Measurements from ENCODE around the gene RAB24.

The RAB24 gene

GRCh38 chr5:177328545-177329231, 25.2 kb upstream of the RAB24 start:
- H3K27ac Mint-ChIP-seq = peak overlapping the region; percentile 76 to 90
- peaks cover 18 to 31% of the 10 kb centered on the region in 2 donors for H3K4me1 Mint-ChIP-seq (ENCODE audit: low read depth in 2 of 2)
- H3K36me3 Mint-ChIP-seq (ENCODE audit: insufficient read depth) = peaks cover 38% of the 10 kb centered on the region
- H3K9me3 Mint-ChIP-seq = no peaks in the 10 kb centered on the region
- H3K4me3 Mint-ChIP-seq = peak overlapping the region in 1 of 2 donors; percentile 66
- no peaks in the 10 kb centered on the region for H3K27me3 Mint-ChIP-seq
- DNase-seq (no peak), ATAC-seq (replicated peaks) (no peak)

- Mint-ChIP-seq H3K36me3 (ENCODE audit: insufficient read depth) (peaks cover 29% of the 10 kb centered on the region), H3K27ac (peak overlapping the region; percentile 76 to 90), H3K27me3 (no peaks in the 10 kb centered on the region), H3K4me3 (peak overlapping the region; percentile 49 to 66), H3K4me1 (ENCODE audit: low read depth in 2 of 2) (peaks cover 16 to 26% of the 10 kb centered on the region in 2 donors), H3K9me3 (no peaks in the 10 kb centered on the region)
- ATAC-seq (replicated peaks) (peak; percentile 84), DNase-seq (peak in 1 of 3 experiments; percentile 39)
These were observed 24.3 kb upstream of the RAB24 start for GRCh38 chr5:177327539-177328522.

GRCh38 chr5:177325868-177326381, 22.4 kb upstream of the RAB24 start:
- Mint-ChIP-seq H3K4me3 (peak overlapping the region in 1 of 2 donors; percentile 49), H3K36me3 (ENCODE audit: insufficient read depth) (peaks cover 20% of the 10 kb centered on the region), H3K27ac (peak overlapping the region in 1 of 2 donors; percentile 35), H3K27me3 (no peaks in the 10 kb centered on the region), H3K9me3 (no peaks in the 10 kb centered on the region), H3K4me1 (ENCODE audit: low read depth in 2 of 2) (peaks cover 9 to 14% of the 10 kb centered on the region in 2 donors)
- no peak for ATAC-seq (replicated peaks)
- DNase-seq = no peak

- H3K36me3 Mint-ChIP-seq (ENCODE audit: insufficient read depth) = peaks cover 13% of the 10 kb centered on the region
- ATAC-seq (replicated peaks) = no peak
These were observed 17.4 kb upstream of the RAB24 start for GRCh38 chr5:177320879-177321278.

GRCh38 chr5:177319913-177320588, 16.5 kb upstream of the RAB24 start:
- no peak overlapping the region for H3K4me3 Mint-ChIP-seq
- peaks cover 6 to 8% of the 10 kb centered on the region in 2 donors for H3K4me1 Mint-ChIP-seq (ENCODE audit: low read depth in 2 of 2)
- peaks cover 13% of the 10 kb centered on the region for H3K36me3 Mint-ChIP-seq (ENCODE audit: insufficient read depth)
- no peaks in the 10 kb centered on the region for H3K27me3 Mint-ChIP-seq
- H3K27ac Mint-ChIP-seq = no peak overlapping the region
- DNase-seq = no peak
- H3K9me3 Mint-ChIP-seq = no peaks in the 10 kb centered on the region
- ATAC-seq (replicated peaks) = no peak

More at GRCh38 chr5:177320879-177321278, 17.4 kb upstream of the RAB24 start:
- DNase-seq = no peak
- H3K27ac Mint-ChIP-seq = no peak overlapping the region
- H3K4me1 Mint-ChIP-seq (ENCODE audit: low read depth in 2 of 2) = peaks cover 6 to 10% of the 10 kb centered on the region in 2 donors
- H3K4me3 Mint-ChIP-seq = no peak overlapping the region
- no peaks in the 10 kb centered on the region for H3K27me3 Mint-ChIP-seq
- no peaks in the 10 kb centered on the region for H3K9me3 Mint-ChIP-seq

GRCh38 chr5:177317959-177318377, 14.4 kb upstream of the RAB24 start:
- Mint-ChIP-seq H3K9me3 (no peaks in the 10 kb centered on the region), H3K4me3 (no peak overlapping the region), H3K27me3 (no peaks in the 10 kb centered on the region), H3K27ac (no peak overlapping the region), H3K4me1 (ENCODE audit: low read depth in 2 of 2) (peaks cover 6 to 8% of the 10 kb centered on the region in 2 donors), H3K36me3 (ENCODE audit: insufficient read depth) (peaks cover 13% of the 10 kb centered on the region)
- ATAC-seq (replicated peaks) (peak; percentile 82), DNase-seq (peak; percentile 66 to 75 (median 67))

GRCh38 chr5:177316005-177316404, 12.5 kb upstream of the RAB24 start:
- no peaks in the 10 kb centered on the region for H3K27me3 Mint-ChIP-seq
- DNase-seq (no peak), ATAC-seq (replicated peaks) (no peak)
- H3K36me3 Mint-ChIP-seq (ENCODE audit: insufficient read depth) = peaks cover 14% of the 10 kb centered on the region
- H3K4me3 Mint-ChIP-seq = no peak overlapping the region
- H3K9me3 Mint-ChIP-seq = no peaks in the 10 kb centered on the region
- H3K4me1 Mint-ChIP-seq (ENCODE audit: low read depth in 2 of 2) = peaks cover 12 to 19% of the 10 kb centered on the region in 2 donors
- H3K27ac Mint-ChIP-seq = peak overlapping the region in 1 of 2 donors; percentile 30

GRCh38 chr5:177315411-177315810, 11.9 kb upstream of the RAB24 start:
- H3K27me3 Mint-ChIP-seq = no peaks in the 10 kb centered on the region
- no peak overlapping the region for H3K4me3 Mint-ChIP-seq
- peaks cover 15% of the 10 kb centered on the region for H3K36me3 Mint-ChIP-seq (ENCODE audit: insufficient read depth)
- ATAC-seq (replicated peaks) (no peak), DNase-seq (no peak)
- no peaks in the 10 kb centered on the region for H3K9me3 Mint-ChIP-seq
- peaks cover 17 to 25% of the 10 kb centered on the region in 2 donors for H3K4me1 Mint-ChIP-seq (ENCODE audit: low read depth in 2 of 2)
- no peak overlapping the region for H3K27ac Mint-ChIP-seq

GRCh38 chr5:177314376-177315342, 11.1 kb upstream of the RAB24 start:
- H3K9me3 Mint-ChIP-seq = no peaks in the 10 kb centered on the region
- H3K27me3 Mint-ChIP-seq = no peaks in the 10 kb centered on the region
- H3K4me3 Mint-ChIP-seq = no peak overlapping the region
- no peak overlapping the region for H3K27ac Mint-ChIP-seq
- peaks cover 17% of the 10 kb centered on the region for H3K36me3 Mint-ChIP-seq (ENCODE audit: insufficient read depth)
- no peak for ATAC-seq (replicated peaks)
- peaks cover 22 to 30% of the 10 kb centered on the region in 2 donors for H3K4me1 Mint-ChIP-seq (ENCODE audit: low read depth in 2 of 2)
- no peak for DNase-seq

GRCh38 chr5:177313561-177314259, 10.2 kb upstream of the RAB24 start:
- H3K27ac Mint-ChIP-seq = no peak overlapping the region
- H3K4me3 Mint-ChIP-seq = no peak overlapping the region
- H3K27me3 Mint-ChIP-seq = no peaks in the 10 kb centered on the region
- no peak for DNase-seq
- H3K9me3 Mint-ChIP-seq = no peaks in the 10 kb centered on the region
- H3K36me3 Mint-ChIP-seq (ENCODE audit: insufficient read depth) = peaks cover 22% of the 10 kb centered on the region
- H3K4me1 Mint-ChIP-seq (ENCODE audit: low read depth in 2 of 2) = peaks cover 29 to 35% of the 10 kb centered on the region in 2 donors
- no peak for ATAC-seq (replicated peaks)

GRCh38 chr5:177312649-177313181, 9.2 kb upstream of the RAB24 start:
- H3K9me3 Mint-ChIP-seq = no peaks in the 10 kb centered on the region
- DNase-seq (no peak), ATAC-seq (replicated peaks) (peak; percentile 15)
- peaks cover 20% of the 10 kb centered on the region for H3K36me3 Mint-ChIP-seq (ENCODE audit: insufficient read depth)
- no peaks in the 10 kb centered on the region for H3K27me3 Mint-ChIP-seq
- H3K4me1 Mint-ChIP-seq (ENCODE audit: low read depth in 2 of 2) = peaks cover 28 to 31% of the 10 kb centered on the region in 2 donors
- H3K4me3 Mint-ChIP-seq = peak overlapping the region; percentile 82 to 83
- H3K27ac Mint-ChIP-seq = peak overlapping the region; percentile 46 to 65

Data from effector memory CD8-positive, alpha-beta T cell (primary cell).